ENCODE results near the gene TMEM54.

TMEM54 gene

DNA sequence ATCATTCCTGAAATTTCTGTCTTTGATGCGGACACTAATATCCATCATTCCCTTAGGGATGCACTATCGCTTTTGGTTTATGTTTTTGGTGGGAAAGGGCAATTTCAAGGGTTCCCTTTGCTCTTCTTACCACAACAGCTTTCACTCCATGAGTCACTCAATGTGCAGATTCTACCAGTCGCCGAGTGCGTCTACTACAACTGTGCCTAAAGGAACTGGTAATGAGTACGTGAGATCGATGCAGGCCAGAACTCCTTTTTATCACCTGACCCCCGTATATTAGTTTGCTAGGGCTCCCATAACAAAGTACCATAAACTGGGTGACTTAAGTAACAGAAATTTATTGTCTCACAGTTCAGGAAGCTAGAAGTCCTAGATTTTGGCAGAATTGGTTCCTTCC is 27.5 kb upstream of the TMEM54 start:
- H3K4me3 ChIP-seq (ENCODE audit: low read depth, low read length): no peak overlapping the region
- TF ChIP-seq, protein P1, sequence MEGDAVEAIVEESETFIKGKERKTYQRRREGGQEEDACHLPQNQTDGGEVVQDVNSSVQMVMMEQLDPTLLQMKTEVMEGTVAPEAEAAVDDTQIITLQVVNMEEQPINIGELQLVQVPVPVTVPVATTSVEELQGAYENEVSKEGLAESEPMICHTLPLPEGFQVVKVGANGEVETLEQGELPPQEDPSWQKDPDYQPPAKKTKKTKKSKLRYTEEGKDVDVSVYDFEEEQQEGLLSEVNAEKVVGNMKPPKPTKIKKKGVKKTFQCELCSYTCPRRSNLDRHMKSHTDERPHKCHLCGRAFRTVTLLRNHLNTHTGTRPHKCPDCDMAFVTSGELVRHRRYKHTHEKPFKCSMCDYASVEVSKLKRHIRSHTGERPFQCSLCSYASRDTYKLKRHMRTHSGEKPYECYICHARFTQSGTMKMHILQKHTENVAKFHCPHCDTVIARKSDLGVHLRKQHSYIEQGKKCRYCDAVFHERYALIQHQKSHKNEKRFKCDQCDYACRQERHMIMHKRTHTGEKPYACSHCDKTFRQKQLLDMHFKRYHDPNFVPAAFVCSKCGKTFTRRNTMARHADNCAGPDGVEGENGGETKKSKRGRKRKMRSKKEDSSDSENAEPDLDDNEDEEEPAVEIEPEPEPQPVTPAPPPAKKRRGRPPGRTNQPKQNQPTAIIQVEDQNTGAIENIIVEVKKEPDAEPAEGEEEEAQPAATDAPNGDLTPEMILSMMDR (IDR thresholded peaks at IDR 0.05; ENCODE audit: low read depth, low read length, missing control alignments): no peak
- DNase-seq (ENCODE audit: low read depth): no peak

DNA sequence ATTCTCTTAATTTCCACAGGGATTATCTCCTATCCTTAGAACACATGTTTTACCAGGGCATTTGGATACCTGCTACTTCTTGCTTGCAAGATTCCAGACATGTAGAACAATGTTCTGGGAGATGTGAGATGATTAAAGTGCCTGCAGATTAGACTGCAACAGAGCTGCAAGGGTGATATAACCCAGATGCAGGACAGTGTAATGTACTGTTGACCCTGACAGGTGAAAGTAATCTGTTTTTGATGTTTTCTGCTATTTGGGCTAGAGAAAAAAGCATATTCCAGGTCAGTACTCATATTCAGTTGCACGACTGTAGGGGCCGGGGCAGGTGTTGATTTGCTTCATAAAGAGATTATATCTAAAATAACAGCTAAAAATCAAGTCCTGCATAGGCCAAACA is 27.1 kb upstream of the TMEM54 start:
- H3K4me3 ChIP-seq (ENCODE audit: low read depth, low read length): no peak overlapping the region
- DNase-seq (ENCODE audit: low read depth): no peak

DNA sequence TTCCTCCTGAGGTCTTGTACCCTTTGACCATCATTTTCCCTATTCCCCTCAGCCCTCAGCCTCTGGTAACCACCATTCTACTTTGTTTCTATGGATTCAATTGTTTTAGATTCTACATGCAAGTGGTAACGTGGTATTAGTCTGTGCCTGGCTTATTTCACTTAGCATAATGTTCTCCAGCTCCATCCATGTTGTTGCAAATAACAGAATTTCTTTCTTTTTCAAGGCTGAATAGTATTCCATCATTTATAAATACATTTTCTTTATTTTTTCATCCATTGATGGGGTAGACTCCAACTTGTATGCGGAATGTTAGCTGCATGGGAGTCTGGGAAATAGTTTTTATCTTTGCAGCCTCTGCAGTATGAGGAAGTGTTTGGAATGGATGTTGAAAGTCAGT is 26.3 kb upstream of the TMEM54 start:
- H3K4me3 ChIP-seq (ENCODE audit: low read depth, low read length): no peak overlapping the region
- no peak for DNase-seq (ENCODE audit: low read depth)
- TF ChIP-seq, protein P1 (IDR thresholded peaks at IDR 0.05; ENCODE audit: low read depth, low read length, missing control alignments): no peak

More for the DNA sequence above, 27.1 kb upstream of the TMEM54 start:
- TF ChIP-seq, protein P1 (IDR thresholded peaks at IDR 0.05; ENCODE audit: low read depth, low read length, missing control alignments): no peak

DNA sequence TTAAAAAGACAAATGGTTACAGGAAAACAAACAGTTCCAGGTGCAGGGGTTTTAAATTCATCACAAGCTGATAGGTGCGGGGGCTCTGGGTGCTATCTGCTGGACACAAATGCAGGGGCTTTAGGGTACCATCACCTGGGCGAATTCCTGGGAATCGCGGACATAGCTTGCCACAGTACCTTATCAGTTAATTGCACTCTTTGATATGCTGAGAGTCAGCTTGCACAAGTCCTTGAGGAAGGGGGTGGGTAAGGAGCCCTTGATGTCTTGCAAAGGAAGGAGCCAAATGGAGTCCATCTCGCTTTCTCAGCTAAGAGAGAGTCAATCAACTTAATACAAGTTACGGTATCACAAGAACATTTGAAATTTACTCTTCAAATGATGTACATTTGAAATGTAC is 25.4 kb upstream of the TMEM54 start:
- TF ChIP-seq, protein P1 (IDR thresholded peaks at IDR 0.05; ENCODE audit: low read depth, low read length, missing control alignments): no peak
- no peak overlapping the region for H3K4me3 ChIP-seq (ENCODE audit: low read depth, low read length)
- no peak for DNase-seq (ENCODE audit: low read depth)

DNA sequence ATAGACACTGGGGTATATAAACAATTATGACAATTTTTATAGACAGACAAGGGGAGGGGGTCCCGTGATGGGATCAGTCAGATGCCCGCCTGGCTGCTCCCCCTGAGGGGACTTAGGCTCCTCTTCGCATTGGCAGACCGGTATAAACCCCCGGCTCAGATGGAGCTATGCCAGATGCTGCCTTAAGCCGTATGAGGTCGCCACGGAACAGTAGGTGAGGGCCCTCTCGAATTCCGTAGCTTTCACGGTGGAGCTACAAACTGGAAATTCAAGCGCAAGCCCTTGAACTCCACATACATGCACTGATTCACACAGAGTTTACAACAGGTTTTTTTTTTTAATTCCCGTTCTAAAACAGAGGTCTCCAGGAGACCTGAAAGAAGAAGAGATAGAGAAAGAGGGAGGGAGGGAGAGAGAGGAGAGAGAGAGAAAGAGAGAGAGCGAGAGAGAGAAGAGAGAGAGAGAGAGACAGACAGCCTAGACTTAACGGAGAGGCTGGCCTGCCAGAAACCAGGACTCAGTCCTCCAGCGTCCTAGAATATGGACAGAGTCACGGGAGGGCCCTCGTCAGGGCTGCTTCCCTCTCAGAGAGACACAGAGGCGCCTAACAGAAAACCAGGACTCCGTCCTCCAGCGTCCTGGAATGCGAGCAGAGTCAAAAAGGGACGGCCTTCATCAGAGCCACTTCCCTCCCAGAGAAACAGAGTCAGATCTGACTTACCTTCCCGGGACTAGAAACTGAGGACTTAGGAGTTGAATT is 24.4 kb upstream of the TMEM54 start:
- DNase-seq (ENCODE audit: low read depth): no peak
- no peak overlapping the region for H3K4me3 ChIP-seq (ENCODE audit: low read depth, low read length)
- TF ChIP-seq, protein P1 (IDR thresholded peaks at IDR 0.05; ENCODE audit: low read depth, low read length, missing control alignments): no peak

DNA sequence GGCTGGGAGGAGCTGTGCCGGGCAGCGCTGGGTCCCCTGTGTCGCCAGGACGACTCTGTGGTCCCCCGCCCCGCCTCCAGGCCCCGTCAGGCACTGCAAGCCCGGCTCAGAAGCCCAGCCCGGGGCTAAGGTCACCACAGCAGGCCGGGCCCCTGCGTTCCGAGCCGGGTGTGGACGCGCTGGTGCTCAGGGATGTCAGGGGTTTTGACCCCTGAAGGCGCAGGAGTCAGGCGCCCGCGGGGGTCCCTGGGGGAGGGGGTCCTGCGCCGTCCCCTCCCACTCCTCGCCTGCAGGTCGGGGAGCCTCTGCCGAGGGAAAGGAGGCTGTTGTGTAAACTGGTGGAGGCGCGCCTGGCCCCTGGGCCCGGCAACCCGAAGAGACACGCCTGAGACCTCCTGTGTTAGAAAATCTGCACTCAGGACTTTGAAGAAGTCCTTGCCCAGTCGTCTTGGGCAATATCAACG is 23.7 kb upstream of the TMEM54 start:
- TF ChIP-seq, protein P1 (IDR thresholded peaks at IDR 0.05; ENCODE audit: low read depth, low read length, missing control alignments): no peak
- DNase-seq (ENCODE audit: low read depth): no peak
- no peak overlapping the region for H3K4me3 ChIP-seq (ENCODE audit: low read depth, low read length)

DNA sequence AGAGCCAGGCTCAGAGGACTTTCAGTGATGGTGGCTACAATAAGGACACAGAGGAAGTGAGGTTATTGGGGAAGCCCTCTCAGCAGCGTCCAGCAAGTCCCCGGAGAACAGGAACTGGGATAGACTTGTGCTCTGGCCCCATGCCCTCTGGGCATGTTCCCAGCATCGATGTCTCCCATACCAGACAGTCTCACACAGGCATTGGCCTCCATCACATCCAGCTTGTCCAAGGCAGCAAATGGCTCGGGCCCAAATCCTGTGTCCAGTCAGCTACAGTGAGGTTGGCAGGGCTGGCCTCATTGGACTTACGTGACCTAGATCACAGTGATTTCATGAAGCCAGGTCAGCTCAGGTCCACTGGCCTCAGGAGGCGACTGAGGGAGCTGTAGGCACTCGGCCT is 19.6 kb upstream of the TMEM54 start:
- DNase-seq (ENCODE audit: low read depth): no peak
- TF ChIP-seq, protein P1 (IDR thresholded peaks at IDR 0.05; ENCODE audit: low read depth, low read length, missing control alignments): no peak
- H3K4me3 ChIP-seq (ENCODE audit: low read depth, low read length): no peak overlapping the region
